HG02884 (cell line): Measurements from ENCODE around the gene ARMC6.
"Not testable (repeated sequence)": the region's sequence is repeated elsewhere in the genome, so short reads cannot be mapped to it uniquely, and the experiment has no call there.

ENCODE experiments used
- ATAC-seq: cut with Tn5 transposase; IDR thresholded peaks from one replicate; pipeline ENCODE4 v1.9.1; 2021; ENCODE audit warnings: mild to moderate bottlenecking, moderate library complexity; ENCODE audit not compliant: unreplicated experiment

The ARMC6 gene

DNA sequence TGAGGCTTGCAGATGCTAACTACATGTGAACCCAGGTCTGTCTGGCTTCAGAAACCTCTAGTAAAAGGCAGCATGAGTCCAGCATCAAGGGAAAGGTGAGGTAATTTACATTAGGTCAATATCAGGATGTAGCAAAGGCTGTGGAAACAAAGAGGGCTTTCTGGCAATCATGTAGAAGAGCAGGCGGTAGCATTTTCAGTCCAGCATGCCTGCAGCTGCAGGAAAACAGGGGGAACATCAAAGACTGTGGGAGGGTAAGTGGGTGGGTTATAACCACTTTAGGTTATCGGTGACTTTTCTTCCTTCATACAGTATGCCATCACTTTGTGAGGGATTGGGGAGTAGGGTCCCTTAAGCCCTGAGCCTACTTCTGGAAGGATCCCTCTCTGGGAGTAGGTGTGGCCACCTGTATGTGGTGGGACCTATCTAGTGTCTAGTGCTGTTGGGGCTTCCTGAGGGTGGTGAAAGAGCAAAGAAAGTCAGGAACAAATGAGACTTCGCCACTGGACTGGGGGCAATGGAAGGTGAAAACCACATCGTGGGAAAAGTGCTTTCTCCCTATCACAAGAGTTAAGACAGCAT is 10.9 kb upstream of the ARMC6 start:
- no peak for ATAC-seq

DNA sequence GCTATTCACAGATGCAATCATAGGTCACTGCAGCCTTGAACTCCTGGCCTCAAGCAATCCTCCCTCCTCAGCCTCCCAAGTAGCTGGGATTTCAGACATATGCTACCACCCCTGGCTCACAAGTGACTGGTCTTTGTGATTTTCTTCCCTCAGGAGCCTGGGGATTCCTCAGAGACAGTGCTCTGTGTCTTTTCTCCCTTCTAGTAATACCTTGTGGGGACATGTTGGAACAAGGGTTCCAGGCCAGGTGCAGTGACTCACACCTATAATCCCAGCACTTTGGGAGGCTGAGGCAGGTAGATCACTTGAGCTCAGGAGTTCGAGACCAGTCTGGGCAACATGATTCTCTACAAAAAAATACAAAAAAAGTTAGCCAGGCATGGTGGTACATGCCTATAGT is 10.0 kb upstream of the ARMC6 start:
- ATAC-seq, result not testable (repeated sequence)

DNA sequence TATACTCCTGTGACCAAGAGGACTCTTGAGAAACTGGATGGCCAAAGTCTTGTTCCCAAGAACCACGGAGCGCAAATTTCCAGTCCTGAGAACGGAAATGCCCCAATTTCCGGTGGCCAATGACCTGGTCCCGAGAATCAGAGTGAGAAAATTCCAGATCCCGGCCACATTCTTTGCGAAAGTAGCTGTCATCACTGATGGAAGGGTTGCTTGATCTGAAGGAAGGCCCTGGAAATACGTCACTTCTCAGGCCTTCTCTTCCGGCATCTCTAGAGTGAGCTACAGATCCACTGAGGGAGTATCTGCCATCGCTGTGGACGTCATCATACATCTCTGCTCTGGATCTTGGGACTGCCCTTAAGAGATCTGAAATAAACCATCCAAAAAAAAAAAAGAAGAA is 7.5 kb upstream of the ARMC6 start:
- no peak for ATAC-seq

DNA sequence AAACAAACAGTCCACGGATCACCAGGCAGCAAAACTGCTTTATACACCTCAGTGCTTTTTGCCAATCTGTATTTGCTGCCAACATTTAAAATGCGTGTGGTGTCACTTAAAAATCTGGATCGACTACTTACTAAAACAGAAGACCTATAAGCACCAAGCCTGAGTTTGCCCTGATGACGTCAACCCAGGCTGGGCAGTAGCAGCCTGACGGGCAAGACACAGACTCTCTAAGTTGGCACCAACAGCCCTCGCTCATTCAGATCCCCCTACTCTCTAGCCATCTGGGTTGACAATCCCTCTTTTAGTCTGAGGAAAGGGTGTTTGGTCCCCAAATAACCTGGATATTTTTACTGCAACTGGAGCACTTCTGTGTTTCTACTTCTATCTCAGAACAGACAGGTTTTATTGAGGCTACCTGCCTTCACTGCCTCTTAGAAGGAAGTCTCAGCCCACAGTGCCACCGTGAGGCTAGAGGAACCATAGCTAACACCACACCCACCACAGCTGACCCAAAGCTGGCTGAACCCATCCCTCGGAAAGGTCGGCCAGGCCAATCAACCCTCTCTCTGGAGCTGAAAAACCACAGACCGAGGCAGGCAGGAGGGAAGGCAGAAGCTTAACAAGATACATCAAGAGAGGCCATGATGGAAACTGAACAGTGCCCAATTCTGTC is 7.0 kb upstream of the ARMC6 start:
- ATAC-seq, result no peak

DNA sequence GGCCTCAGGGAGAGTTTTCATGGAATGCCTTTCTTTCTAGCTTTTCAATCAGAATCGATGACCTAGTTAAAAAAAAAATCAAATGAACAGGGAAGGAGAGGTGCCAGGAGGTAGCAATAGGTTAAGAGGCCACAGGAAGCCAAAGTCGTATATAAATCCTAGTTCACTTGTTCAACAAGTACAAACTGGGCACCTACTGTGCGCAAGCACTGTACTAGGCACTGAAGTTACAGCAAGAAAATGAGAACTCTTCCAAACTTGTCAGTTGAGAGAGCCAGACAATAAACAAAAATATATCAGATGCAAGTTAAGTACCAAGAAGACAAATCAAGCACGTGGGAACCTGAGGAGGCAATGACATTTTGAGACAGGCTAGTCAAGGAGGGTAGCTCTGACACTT is 6.2 kb upstream of the ARMC6 start:
- no peak for ATAC-seq

DNA sequence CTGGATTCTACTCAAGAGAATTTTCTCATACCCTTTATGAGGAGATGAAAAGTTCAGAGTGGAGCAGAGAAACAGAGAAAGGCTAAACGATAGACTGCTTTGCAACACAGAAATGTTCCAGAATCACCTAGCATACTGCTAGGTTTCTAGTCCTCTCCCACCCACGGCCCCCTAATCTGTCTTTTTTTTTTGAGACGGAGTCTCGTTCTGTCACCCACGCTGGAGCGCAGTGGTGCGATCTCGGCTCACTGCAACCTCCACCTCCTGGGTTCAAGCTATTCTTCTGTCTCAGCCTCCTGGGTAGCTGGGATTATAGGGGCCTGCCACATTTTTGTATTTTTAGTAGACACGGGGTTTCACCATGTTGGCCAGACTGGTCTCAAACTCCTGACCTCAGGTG is 4.9 kb upstream of the ARMC6 start:
- ATAC-seq, result no peak

DNA sequence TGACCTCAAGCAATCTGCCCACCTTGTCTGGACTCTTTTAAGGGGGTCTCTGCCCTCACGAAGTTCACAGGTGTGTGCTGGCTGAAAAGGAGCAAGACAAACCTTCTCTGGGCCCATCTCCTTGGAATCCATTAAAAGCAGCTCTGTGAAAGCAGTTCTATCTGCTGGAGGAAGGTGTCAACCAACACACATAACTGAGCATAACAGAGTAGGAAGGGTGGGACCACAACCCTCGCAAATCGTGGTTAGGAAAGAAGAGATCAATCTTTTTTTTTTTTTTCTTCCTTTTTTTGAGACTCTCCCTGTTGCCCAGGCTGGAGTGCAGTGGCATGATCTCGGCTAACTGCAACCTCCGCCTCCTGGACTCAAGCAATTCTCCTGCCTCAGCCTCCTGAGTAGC is 1.5 kb upstream of the ARMC6 start:
- ATAC-seq, result no peak

DNA sequence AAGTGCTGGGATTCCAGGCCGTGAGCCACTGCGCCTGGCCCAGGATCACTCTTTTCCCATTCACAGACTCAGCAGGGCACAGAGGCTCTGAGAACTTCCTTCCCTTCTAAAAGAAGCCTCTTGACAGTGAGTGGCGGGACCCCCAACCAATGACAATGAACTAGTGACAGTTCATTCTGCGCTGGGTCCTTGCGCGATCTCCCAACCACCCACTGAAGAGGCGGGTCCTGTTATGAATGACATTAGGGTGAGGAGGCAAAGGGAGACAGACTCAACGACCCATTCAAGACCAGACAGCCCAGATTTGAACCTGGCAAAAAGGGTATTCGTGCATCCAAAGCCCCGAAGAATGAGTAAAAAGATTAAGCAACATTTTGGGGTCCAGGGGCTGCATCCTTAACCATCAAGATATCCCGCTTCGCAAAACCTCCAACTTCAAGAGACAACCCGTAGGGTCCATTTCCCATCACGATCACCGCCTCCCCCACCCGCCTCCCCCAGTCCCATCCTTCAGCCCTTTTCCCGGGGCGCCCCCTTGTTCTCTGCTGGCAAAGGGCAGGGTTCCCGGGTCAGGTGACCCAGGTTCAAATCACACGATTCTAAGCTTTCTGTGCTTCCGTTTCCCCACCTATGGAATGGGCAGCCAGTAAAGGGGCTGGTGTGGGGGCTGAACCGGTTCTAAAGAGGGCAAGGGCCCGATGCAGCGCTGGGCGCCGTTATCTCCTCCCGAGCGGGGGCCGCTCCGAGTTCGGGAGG is 805 bp upstream of the ARMC6 start:
- peak; percentile 36 for ATAC-seq

DNA sequence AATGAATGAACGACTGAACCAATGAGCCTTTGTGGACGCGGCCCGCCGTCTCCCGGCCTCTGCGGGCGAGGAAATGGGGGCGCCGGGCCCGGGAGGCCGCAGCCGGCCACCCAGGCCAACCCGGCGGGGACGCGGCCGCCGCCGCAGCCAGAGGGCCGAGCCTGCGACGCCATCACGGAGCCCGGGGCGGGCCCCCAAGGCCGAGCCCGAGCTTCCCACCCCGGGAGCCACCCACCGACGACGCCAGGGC is 302 bp upstream of the ARMC6 start:
- no peak for ATAC-seq

DNA sequence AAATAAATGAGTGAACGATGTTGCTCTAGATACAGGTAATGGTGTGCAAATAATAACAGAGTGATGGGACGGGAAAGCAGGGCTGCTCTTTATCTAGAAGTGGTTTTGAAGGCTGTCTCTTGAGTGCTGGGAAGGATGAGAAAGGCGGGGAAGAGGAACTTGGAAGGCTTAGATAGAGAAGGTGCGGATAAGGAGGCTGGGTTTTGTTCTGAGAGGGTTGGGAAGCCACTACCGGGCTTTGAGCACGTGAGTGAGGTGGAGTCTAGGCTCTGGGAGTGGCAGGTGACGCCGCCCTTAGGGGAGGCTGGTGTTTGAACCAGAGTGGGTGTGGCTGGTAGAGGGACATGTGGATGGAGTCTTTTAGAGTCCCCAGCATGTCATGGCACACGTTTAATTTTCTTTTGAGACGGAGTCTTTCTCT is 811 bp downstream of the ARMC6 start:
- ATAC-seq, result peak; percentile 35

DNA sequence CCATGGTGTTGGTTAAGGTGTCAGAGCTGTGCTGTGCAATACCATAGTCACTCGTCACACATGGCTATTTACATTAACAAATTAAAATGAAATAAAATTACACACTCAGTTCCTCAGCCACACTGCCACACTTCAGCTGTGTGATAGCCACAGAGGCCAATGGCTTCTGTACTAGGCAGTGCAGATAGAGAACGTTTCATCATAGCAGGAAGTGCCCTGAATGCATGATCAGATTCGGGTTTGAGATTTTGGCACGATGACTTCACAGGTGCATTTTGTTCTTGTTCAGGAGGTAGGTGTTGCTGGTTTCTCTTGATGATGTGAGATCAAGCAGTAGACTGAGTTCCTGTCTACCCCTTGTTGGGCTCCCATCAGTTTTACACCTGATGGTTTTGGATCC is 6.5 kb downstream of the ARMC6 start:
- no peak for ATAC-seq

DNA sequence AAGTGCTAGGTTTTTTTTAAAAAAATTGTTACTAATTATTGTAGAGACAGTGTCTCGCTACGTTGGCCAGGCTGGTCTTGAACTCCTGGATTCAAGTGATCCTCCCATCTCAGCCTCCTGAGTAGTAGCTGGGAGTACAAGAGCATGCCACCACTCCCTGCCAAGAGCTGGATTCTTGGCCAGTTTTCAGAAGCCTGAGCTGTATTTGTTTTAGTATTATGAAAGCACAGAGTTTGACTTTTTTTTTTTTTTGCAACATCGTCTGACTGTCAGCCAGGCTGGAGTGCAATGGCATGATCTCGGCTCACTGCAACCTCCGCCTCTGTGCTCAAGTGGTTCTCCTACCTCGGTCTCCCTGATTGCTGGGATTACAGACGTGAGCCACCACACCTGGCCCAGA is 7.0 kb downstream of the ARMC6 start:
- no peak for ATAC-seq

DNA sequence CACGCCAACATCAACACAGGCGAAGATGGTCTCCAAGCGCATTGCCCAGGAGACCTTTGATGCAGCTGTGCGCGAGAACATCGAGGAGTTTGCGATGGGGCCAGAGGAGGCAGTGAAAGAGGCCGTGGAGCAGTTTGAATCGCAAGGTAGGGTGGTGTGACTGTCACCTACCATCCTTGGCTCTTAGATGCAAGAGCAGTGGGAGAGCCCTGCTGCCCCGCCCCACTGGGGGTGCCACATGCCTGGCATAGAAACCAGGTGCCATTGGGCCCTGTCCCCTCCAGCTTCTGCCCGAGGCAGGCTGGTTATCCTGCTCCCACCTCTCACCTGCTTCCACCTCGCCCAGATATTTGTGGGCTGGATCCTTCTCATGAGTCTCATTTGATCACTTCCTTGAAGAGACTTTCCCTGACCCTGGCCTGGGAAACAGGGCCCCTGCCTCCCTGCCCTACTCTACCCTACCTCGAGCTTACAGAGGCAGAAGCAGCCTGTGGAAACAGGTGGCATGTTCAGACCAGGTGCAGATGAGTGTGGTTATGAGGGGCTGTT is 9.4 kb downstream of the ARMC6 start:
- no peak for ATAC-seq

DNA sequence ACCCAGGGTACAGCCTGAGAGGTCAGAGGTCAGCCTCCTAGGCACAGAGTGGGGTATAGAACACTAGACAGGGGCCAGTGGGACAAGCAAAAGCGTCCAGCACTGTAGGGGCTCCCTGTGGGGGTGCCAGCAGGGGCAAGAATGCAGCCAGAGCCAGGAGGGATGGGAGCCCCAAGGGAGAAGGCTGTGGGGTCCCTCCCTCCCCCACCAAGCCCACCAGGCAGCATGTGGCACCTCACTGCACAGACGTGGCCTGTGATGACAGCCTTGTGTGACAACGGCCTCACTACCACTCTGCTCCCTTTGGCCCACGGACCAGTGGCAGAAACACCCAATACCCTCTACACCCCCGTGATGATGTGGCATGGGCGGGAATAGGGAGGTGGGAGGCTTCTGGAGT is 10.1 kb downstream of the ARMC6 start:
- ATAC-seq, result no peak

DNA sequence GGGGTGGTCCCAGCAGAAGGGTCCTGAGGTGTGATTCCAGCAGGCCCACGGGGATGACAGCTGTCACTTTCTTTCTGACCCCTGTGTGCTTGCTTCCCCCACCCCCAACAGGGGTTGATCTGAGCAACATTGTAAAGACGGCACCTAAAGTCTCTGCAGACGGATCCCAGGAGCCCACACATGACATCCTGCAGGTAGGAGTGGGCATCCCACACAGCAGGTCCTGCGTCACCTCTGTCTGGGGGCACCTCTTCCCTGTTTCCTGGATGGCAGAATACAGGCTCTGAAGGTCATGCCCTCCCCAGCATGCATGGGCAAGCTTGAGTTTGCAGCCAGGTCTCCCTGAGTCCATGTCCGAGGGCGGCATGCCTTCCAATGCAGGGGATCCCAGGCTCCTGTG is 10.5 kb downstream of the ARMC6 start:
- ATAC-seq, result no peak

DNA sequence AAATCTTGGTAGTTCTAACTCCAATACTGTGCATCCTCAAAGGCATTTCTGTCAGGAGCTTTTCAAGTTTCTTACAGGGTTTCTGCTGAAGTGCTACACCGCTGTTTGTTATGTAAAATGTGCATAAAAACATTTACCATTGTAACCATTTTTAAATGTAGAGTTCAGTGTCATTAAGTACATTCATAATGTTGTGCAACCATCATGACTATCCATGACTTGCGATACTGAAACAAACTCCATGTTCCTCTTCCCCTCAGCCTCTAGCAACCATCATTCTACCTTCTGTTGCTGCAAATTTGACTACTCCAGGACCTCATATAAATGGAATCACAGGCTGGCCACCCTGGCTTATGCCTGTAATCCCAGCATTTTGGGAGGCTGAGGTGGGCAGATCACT is 16.0 kb downstream of the ARMC6 start:
- ATAC-seq, result no peak

DNA sequence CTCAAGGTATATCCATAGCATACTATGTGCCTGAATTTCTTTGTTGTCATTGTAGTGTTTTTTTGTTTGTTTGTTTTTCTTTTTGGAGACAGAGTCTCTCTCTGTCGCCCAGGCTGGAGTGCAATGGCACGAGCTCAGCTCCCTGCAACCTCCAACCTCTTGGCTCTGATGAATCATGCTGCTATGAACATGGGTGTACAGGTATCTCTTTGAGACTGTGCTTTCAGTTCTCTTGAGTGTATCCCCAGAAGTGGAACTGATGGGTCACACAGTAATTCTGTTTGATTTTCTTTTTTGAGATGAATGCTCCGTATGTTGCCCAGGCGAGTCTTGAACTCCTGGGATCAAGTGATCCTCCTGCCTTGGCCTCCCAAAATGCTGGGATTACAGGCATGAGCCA is 16.7 kb downstream of the ARMC6 start:
- ATAC-seq, result no peak

DNA sequence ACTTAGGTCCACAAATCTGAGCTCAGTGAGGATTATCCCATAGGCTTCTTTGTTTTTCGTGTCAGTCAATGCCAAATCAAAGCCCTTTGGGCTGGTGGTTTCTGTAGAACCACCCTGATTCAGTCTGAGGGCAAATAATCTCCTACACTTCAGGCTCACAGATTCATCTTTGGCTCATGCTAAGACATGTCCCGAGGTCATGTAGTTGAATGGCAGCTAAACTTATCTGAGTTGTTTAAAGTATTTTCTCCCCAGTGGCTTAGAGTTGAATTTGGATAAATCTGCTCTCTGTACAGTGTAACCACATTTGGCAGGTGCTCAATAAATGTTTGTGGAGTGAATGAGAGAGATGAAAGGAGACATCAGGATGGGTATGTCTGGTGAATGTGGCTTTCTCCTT is 17.3 kb downstream of the ARMC6 start:
- ATAC-seq, result no peak

DNA sequence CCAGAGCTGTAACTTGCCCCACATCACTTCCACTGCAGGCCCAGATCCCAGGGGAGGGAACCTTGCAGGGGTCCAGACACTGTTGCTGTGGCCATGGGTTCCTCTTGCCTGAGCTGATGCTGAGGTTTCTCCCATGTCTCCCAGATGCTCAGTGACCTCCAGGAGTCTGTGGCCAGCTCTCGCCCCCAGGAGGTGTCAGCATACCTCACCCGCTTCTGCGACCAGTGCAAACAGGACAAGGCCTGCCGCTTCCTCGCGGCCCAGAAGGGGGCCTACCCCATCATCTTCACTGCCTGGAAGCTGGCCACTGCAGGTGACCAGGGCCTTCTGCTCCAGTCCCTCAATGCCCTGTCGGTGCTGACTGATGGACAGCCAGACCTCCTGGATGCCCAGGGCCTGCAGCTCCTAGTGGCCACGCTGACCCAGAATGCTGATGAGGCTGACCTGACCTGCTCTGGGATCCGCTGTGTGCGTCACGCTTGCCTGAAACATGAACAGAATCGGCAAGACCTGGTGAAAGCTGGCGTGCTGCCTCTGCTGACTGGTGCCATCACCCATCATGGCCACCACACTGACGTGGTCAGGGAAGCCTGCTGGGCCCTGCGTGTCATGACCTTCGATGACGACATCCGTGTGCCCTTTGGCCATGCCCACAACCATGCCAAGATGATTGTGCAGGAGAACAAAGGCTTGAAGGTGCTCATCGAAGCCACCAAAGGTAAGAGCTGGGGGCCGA is 18.2 kb downstream of the ARMC6 start:
- ATAC-seq, result no peak

DNA sequence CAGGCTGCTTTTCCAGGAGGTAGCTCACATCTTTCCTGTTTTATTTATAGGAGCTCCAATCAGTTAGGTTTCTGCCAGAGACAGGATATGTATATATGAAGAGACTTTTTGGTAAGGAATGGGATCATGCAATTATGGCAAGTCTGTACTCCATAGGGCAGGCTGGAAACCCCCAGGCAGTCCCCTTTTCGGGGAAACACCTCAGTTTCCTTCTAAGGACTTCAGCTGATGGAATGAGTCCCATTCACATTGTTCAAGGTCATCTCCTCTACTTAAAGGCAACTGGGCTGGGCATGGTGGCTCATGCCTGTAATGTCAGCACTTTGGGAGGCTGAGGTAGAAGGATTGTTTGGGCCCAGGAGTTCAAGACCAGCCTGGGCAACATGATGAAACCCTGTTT is 19.5 kb downstream of the ARMC6 start:
- ATAC-seq, result no peak

DNA sequence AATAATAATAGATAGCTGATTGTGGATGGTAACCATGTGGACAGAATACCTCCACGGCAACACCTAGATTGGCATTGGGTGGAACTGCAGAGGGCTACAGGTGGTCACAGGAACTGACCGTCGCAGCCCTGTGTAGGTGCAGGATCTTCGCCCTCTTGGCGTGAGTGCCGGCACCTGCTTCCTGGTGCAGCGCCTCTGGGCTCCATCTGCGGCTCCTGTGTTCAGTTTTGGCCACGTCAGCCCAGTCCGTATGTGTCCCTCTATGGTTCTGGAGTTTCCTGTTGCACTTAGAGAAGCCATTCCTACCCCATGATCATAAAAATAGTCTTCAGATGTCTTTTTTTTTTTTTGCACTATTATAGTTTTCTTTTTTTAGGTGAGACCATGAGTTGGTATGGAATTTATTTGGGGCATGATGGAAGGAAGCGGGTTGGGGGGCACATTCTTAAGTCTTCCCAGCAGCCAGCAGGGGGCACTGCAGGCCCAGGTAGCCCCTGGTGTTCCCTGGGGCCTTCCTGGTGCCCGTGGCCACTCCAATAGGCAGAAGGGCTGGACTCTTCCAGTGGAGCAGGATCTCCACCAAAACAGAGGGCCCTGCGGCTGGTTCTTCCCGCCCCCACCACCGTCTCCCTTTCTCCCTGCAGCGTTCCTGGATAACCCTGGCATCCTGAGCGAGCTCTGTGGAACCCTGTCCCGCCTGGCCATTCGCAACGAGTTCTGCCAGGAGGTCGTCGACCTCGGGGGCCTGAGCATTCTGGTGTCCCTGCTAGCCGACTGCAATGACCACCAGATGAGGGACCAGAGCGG is 20.3 kb downstream of the ARMC6 start:
- no peak for ATAC-seq
